Anterior cingulate cortex (tissue), 58 donors: ENCODE measurements around the gene TDRD1.

Experiments used
- DNase-seq, 58 donors: peaks; one replicate each; lab custom pipeline; 2025; lab: John Stamatoyannopoulos, UW

The TDRD1 gene

GRCh38 chr10:114258274-114258840 lies 79.2 kb downstream of the TDRD1 start:
- no peak for DNase-seq

- DNase-seq, result no peak
Observed at GRCh38 chr10:114259824-114260223, 80.7 kb downstream of the TDRD1 start.

- no peak for DNase-seq
Observed at GRCh38 chr10:114260366-114260765, 81.2 kb downstream of the TDRD1 start.

- DNase-seq, result no peak
Observed at GRCh38 chr10:114261076-114261475, 81.9 kb downstream of the TDRD1 start.

GRCh38 chr10:114262496-114262895 lies 83.3 kb downstream of the TDRD1 start:
- DNase-seq, result no peak

GRCh38 chr10:114265392-114266053 lies 86.4 kb downstream of the TDRD1 start:
- DNase-seq, result no peak

GRCh38 chr10:114266521-114266920 lies 87.4 kb downstream of the TDRD1 start:
- DNase-seq, result no peak

- no peak for DNase-seq
Observed at GRCh38 chr10:114271075-114271778, 92.1 kb downstream of the TDRD1 start.

- DNase-seq, result no peak
Observed at GRCh38 chr10:114271779-114272167, 92.6 kb downstream of the TDRD1 start.

- no peak for DNase-seq
Observed at GRCh38 chr10:114272696-114273095, 93.5 kb downstream of the TDRD1 start.

- no peak for DNase-seq
Observed at GRCh38 chr10:114273910-114274309, 94.8 kb downstream of the TDRD1 start.

GRCh38 chr10:114274616-114275453 lies 95.7 kb downstream of the TDRD1 start:
- DNase-seq, result no peak

- no peak for DNase-seq
Observed at GRCh38 chr10:114276066-114276465, 96.9 kb downstream of the TDRD1 start.

GRCh38 chr10:114276671-114277070 lies 97.5 kb downstream of the TDRD1 start:
- DNase-seq, result no peak

- DNase-seq, result no peak
Observed at GRCh38 chr10:114278140-114278883, 99.2 kb downstream of the TDRD1 start.

- no peak for DNase-seq
Observed at GRCh38 chr10:114278884-114279191, 99.7 kb downstream of the TDRD1 start.

GRCh38 chr10:114279289-114279688 lies 100.1 kb downstream of the TDRD1 start:
- DNase-seq, result no peak

GRCh38 chr10:114279901-114280644 lies 100.9 kb downstream of the TDRD1 start:
- DNase-seq, result no peak

GRCh38 chr10:114281006-114281405 lies 101.9 kb downstream of the TDRD1 start:
- no peak for DNase-seq

GRCh38 chr10:114281461-114281860 lies 102.3 kb downstream of the TDRD1 start:
- DNase-seq, result no peak
